Fibroblast of lung (primary cell): ENCODE results near the gene LBHD2.

Source experiments
- EZH2 ChIP-seq: IDR thresholded peaks from 2 replicates; pipeline ENCODE4 v1.5.1; 2012; ENCODE audit warnings: low read length, control low read depth, mild to moderate bottlenecking; ENCODE audit errors: missing control alignments
- TF ChIP-seq, protein P1 (sequence below), 2 donors: IDR thresholded peaks in 1 of 2; conservative IDR thresholded peaks in 1 of 2; 1 replicate in 1 of 2; 2 replicates in 1 of 2; pipeline ENCODE4 v1.5.1; 2011 to 2012; ENCODE audit warnings: low read length in 2 of 2, control low read depth in 1 of 2, inconsistent platforms in 1 of 2, low read depth in 1 of 2, mild to moderate bottlenecking in 1 of 2

DNA sequence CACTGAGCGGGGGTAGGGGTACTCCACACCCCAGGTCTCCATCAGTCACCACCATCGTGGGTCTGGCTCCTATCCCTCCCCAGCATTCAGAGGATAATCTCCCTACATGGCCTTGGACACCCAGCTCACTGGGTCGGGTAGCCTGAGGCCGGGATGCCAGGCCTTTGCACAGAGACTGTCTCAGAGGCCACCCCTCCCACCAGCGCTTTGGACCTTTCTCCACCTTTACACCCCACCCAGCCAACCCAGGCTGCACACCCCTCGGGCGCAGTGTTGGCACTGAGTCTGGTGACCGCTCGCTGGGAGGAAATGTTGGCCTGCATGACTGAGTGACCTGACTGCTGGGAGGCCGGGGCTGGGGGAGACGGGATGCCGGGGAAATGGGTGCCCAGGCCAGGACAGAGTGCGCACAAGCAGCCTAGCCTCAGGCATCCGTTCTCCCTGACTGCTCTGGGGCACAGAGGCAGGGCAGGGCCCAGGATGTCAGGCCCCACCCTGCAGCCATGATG is 10.6 kb upstream of the LBHD2 start:
- TF ChIP-seq, protein P1, sequence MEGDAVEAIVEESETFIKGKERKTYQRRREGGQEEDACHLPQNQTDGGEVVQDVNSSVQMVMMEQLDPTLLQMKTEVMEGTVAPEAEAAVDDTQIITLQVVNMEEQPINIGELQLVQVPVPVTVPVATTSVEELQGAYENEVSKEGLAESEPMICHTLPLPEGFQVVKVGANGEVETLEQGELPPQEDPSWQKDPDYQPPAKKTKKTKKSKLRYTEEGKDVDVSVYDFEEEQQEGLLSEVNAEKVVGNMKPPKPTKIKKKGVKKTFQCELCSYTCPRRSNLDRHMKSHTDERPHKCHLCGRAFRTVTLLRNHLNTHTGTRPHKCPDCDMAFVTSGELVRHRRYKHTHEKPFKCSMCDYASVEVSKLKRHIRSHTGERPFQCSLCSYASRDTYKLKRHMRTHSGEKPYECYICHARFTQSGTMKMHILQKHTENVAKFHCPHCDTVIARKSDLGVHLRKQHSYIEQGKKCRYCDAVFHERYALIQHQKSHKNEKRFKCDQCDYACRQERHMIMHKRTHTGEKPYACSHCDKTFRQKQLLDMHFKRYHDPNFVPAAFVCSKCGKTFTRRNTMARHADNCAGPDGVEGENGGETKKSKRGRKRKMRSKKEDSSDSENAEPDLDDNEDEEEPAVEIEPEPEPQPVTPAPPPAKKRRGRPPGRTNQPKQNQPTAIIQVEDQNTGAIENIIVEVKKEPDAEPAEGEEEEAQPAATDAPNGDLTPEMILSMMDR (conservative IDR thresholded peaks at IDR 0.05 in 1 of 2, IDR thresholded peaks at IDR 0.05 in 1 of 2; ENCODE audit: low read depth in 1 of 2, low read length in 2 of 2), result no peak
- TF ChIP-seq EZH2, result no peak
